Lower leg skin (tissue), 3 donors: ENCODE results near the gene TMCC1.

Source experiments
- POLR2A ChIP-seq, 2 donors: fragments of 450-650 bp; IDR thresholded peaks; one replicate each; pipeline ENCODE4 v1.6.1; 2016 to 2017; ENCODE audit warnings: antibody characterized with exemption in 2 of 2, mild to moderate bottlenecking in 1 of 2, moderate library complexity in 1 of 2
- TF ChIP-seq, protein P1 (sequence below), 3 donors: fragments of 450-650 bp; IDR thresholded peaks; one replicate each; pipeline ENCODE4 v1.5.1; 2016; ENCODE audit warnings: antibody characterized with exemption in 3 of 3, mild to moderate bottlenecking in 3 of 3, moderate library complexity in 2 of 3

GRCh38 chr3:129778871-129779270 lies 114.6 kb downstream of the TMCC1 start:
- TF ChIP-seq, protein P1, sequence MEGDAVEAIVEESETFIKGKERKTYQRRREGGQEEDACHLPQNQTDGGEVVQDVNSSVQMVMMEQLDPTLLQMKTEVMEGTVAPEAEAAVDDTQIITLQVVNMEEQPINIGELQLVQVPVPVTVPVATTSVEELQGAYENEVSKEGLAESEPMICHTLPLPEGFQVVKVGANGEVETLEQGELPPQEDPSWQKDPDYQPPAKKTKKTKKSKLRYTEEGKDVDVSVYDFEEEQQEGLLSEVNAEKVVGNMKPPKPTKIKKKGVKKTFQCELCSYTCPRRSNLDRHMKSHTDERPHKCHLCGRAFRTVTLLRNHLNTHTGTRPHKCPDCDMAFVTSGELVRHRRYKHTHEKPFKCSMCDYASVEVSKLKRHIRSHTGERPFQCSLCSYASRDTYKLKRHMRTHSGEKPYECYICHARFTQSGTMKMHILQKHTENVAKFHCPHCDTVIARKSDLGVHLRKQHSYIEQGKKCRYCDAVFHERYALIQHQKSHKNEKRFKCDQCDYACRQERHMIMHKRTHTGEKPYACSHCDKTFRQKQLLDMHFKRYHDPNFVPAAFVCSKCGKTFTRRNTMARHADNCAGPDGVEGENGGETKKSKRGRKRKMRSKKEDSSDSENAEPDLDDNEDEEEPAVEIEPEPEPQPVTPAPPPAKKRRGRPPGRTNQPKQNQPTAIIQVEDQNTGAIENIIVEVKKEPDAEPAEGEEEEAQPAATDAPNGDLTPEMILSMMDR (IDR thresholded peaks at IDR 0.05): no peak
- TF ChIP-seq POLR2A (IDR thresholded peaks at IDR 0.05): no peak
